OCI-LY1 (cell line): ENCODE results near the gene FEV.

Experiments
- H2AFZ ChIP-seq: fragments of 200-600 bp; sonication (generic), shearing (Covaris generic); 2 replicates; pipeline ENCODE4 v1.6.0; 2014; ENCODE audit warnings: antibody characterized with exemption, mild to moderate bottlenecking, low read length
- H3F3A ChIP-seq: fragments of 200-600 bp; sonication (generic), shearing (Covaris generic); 2 replicates; pipeline ENCODE4 v1.6.0; 2014; ENCODE audit warnings: mild to moderate bottlenecking, antibody characterized with exemption, low read length, moderate library complexity; ENCODE audit not compliant: insufficient read depth
- H3K27ac ChIP-seq: fragments of 200-600 bp; sonication (generic); 2 replicates; pipeline ENCODE4 v1.5.1; 2014; ENCODE audit warnings: low read length, mixed run types, mild to moderate bottlenecking, low read depth; ENCODE audit not compliant: poor library complexity, severe bottlenecking
- H3K27me3 ChIP-seq: fragments of 200-600 bp; sonication (generic); 2 replicates; pipeline ENCODE4 v1.6.0; 2014; ENCODE audit warnings: antibody characterized with exemption, mild to moderate bottlenecking, low read length, moderate library complexity; ENCODE audit not compliant: insufficient read depth
- H3K36me3 ChIP-seq: fragments of 200-600 bp; sonication (generic); 2 replicates; pipeline ENCODE4 v1.6.1; 2014; ENCODE audit warnings: mild to moderate bottlenecking, antibody characterized with exemption, low read length, moderate library complexity, mixed read lengths; ENCODE audit not compliant: insufficient read depth
- H3K4me1 ChIP-seq: fragments of 200-600 bp; sonication (generic); 2 replicates; pipeline ENCODE4 v1.5.1; 2014; ENCODE audit warnings: mild to moderate bottlenecking, low read length, moderate library complexity; ENCODE audit not compliant: insufficient read depth, severe bottlenecking
- H3K4me2 ChIP-seq: fragments of 200-600 bp; sonication (generic), shearing (Covaris generic); 2 replicates; pipeline ENCODE4 v1.6.1; 2014; ENCODE audit warnings: low read length
- H3K4me3 ChIP-seq: fragments of 200-600 bp; sonication (generic); 2 replicates; pipeline ENCODE4 v1.5.1; 2014; ENCODE audit warnings: low read length, low read depth, mild to moderate bottlenecking, mixed read lengths; ENCODE audit not compliant: poor library complexity, severe bottlenecking
- H3K79me2 ChIP-seq: fragments of 200-600 bp; shearing (Covaris generic); 2 replicates; pipeline ENCODE4 v1.6.1; 2016; ENCODE audit warnings: mixed run types, low read length, mixed read lengths; ENCODE audit not compliant: insufficient read depth
- H3K9ac ChIP-seq: fragments of 200-600 bp; sonication (generic), shearing (Covaris generic); 2 replicates; pipeline ENCODE4 v1.6.1; 2014; ENCODE audit warnings: mild to moderate bottlenecking, low read length, mixed read lengths
- H3K9me2 ChIP-seq: fragments of 200-600 bp; sonication (generic), shearing (Covaris generic); 2 replicates; pipeline ENCODE4 v1.6.1; 2014; ENCODE audit warnings: low read depth, mild to moderate bottlenecking, low read length, mixed read lengths
- H3K9me3 ChIP-seq: fragments of 200-600 bp; shearing (Covaris generic); 2 replicates; pipeline ENCODE4 v1.6.1; 2014; ENCODE audit warnings: low read length, mixed read lengths
- H4K20me1 ChIP-seq: fragments of 200-600 bp; sonication (generic), shearing (Covaris generic); 2 replicates; pipeline ENCODE4 v1.6.0; 2016; ENCODE audit warnings: mild to moderate bottlenecking, low read length; ENCODE audit not compliant: insufficient read depth
- EZH2 ChIP-seq: fragments of 200-600 bp; sonication (generic), shearing (Covaris generic); IDR thresholded peaks from 2 replicates; pipeline ENCODE4 v1.8.0; 2017; ENCODE audit warnings: borderline replicate concordance, mixed run types, mild to moderate bottlenecking, antibody characterized with exemption, low read length, moderate library complexity, mixed read lengths
- TF ChIP-seq, protein P1 (sequence below): fragments of 200-600 bp; sonication (generic), shearing (Covaris generic); IDR thresholded peaks from 2 replicates; pipeline ENCODE4 v1.5.1; 2017; ENCODE audit warnings: mild to moderate bottlenecking, antibody characterized with exemption, low read length, moderate library complexity, mixed read lengths

The FEV gene

DNA sequence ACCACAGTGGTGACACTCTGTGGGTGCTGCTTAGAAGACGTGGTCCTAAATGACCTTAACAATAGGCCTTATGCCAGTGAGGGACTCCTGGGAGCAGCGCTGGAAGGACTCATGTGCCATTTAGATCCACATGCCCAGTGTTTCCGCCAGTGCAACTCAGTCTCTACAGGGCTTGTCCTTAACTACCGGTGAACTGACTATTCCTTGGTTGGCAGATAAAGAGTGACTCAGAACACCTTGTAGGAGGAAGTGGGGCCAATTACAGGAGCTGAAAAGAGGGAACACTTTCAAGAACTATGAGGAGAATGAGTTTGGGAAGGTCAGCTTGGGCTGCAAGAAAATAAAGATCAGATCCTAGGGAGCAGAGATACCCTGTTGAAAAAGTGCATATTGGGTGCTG, 27.3 kb downstream of the FEV start:
- Histone ChIP-seq H3K4me3 (no peak overlapping the region), H3K79me2 (no peaks in the 10 kb centered on the region), H3K27me3 (no peaks in the 10 kb centered on the region)

DNA sequence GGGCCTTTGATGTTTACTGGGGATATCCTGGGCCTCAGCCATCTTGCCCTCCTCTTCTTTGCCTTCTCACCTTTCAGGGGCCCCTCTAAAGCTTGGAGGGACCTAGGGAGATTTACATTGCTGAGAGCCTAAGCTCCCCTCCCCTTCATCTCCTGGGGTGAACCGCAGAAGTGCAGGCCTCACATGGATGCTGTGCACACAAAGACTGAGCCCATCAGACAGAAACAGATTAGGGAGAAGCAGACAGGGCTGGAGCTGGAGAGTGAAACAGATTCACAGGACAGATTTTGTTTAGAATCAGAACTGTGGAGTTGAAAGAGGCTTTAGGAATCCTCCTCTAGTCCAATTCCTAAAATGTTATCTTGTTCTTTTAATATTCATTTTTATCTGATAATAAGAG, 28.9 kb downstream of the FEV start:
- TF ChIP-seq, protein P1, sequence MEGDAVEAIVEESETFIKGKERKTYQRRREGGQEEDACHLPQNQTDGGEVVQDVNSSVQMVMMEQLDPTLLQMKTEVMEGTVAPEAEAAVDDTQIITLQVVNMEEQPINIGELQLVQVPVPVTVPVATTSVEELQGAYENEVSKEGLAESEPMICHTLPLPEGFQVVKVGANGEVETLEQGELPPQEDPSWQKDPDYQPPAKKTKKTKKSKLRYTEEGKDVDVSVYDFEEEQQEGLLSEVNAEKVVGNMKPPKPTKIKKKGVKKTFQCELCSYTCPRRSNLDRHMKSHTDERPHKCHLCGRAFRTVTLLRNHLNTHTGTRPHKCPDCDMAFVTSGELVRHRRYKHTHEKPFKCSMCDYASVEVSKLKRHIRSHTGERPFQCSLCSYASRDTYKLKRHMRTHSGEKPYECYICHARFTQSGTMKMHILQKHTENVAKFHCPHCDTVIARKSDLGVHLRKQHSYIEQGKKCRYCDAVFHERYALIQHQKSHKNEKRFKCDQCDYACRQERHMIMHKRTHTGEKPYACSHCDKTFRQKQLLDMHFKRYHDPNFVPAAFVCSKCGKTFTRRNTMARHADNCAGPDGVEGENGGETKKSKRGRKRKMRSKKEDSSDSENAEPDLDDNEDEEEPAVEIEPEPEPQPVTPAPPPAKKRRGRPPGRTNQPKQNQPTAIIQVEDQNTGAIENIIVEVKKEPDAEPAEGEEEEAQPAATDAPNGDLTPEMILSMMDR: no peak
- no peak for TF ChIP-seq EZH2
- H3K4me3 ChIP-seq: no peak overlapping the region
- no peaks in the 10 kb centered on the region for H4K20me1 ChIP-seq
- no peak overlapping the region for H3K27ac ChIP-seq
- H3K9me3 ChIP-seq: no peaks in the 10 kb centered on the region
- H3K4me2 ChIP-seq: no peak overlapping the region
- no peak overlapping the region for H3K9ac ChIP-seq
- peaks cover 5% of the 10 kb centered on the region; the same call in 1 of the 2 replicates for H3K27me3 ChIP-seq
- no peaks in the 10 kb centered on the region for H3K9me2 ChIP-seq
- no peaks in the 10 kb centered on the region for H3F3A ChIP-seq
- peaks cover 3% of the 10 kb centered on the region for H3K4me1 ChIP-seq
- no peaks in the 10 kb centered on the region for H3K79me2 ChIP-seq
- H2AFZ ChIP-seq: no peak overlapping the region
- H3K36me3 ChIP-seq: no peaks in the 10 kb centered on the region

More for the DNA sequence above, 27.3 kb downstream of the FEV start:
- H3K9me3 ChIP-seq: no peaks in the 10 kb centered on the region
- no peak overlapping the region for H2AFZ ChIP-seq
- no peaks in the 10 kb centered on the region for H4K20me1 ChIP-seq
- H3K27ac ChIP-seq: no peak overlapping the region
- no peak overlapping the region for H3K4me2 ChIP-seq
- TF ChIP-seq, protein P1: no peak
- TF ChIP-seq EZH2: no peak
- H3K9me2 ChIP-seq: no peaks in the 10 kb centered on the region
- H3K36me3 ChIP-seq: no peaks in the 10 kb centered on the region
- H3K9ac ChIP-seq: no peak overlapping the region
- peaks cover 3% of the 10 kb centered on the region for H3K4me1 ChIP-seq
- no peaks in the 10 kb centered on the region for H3F3A ChIP-seq

DNA sequence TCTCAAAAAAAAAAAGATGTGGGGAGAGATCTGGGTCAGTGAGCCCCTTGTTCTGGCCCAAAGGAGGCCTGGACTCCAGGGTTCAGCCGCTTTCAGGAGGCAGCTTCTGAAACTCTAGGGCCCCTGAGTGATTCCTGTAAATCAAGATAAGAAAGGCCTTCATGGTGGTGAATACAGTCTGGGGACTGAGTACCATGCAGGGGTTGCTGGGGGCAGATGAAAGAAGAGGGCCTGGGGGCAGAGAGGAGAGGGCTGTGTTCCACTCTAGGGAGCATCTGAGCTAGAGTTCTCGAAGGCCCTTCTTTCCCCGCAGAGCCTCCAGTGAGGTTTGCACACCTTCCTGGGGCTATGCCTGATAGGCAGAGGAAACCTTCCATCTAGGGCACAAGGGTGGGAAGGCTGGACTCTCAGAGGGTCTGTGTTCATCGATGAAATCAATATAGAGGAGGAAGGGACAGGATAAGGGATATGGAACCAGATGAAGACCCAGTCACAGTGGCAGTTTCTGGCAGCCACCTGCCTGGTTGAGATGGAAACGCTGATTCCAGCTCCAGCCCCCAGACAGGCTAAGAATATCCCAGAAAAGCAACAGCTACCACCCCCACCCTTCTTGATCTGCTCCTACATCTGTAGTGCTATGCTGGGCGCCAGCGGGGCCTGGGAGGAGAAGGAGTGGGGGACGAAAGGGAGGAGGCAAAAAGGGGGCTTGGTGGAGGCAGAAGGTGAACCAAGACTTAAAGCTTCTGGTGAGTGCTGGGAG, 30.3 kb downstream of the FEV start:
- Histone ChIP-seq H3K27ac (no peak overlapping the region), H3K9me2 (no peaks in the 10 kb centered on the region), H3K79me2 (no peaks in the 10 kb centered on the region), H3K27me3 (peaks cover 5% of the 10 kb centered on the region; the same call in 1 of the 2 replicates), H3K9ac (no peak overlapping the region), H3K4me2 (no peak overlapping the region), H3K4me1 (peaks cover 3% of the 10 kb centered on the region), H4K20me1 (no peaks in the 10 kb centered on the region), H3K36me3 (no peaks in the 10 kb centered on the region), H3K9me3 (no peaks in the 10 kb centered on the region), H2AFZ (no peak overlapping the region), H3K4me3 (no peak overlapping the region), H3F3A (no peaks in the 10 kb centered on the region)
- TF ChIP-seq EZH2: no peak
- TF ChIP-seq, protein P1: no peak
